Adrenal gland (tissue), 5 donors: ENCODE data around the gene CMTM4.

Source experiments
- CTCF ChIP-seq, 6 experiments: fragments of 450-650 bp in 4 of 6; fragments of 200-600 bp in 2 of 6; sonication (generic) in 1 of 6; IDR thresholded peaks; 1 replicate in 5 of 6; 2 replicates in 1 of 6; pipeline versions ENCODE4 v1.5.1 to v1.8.0; 2016 to 2021; ENCODE audit warnings: antibody characterized with exemption in 6 of 6, mild to moderate bottlenecking in 2 of 6, moderate library complexity in 1 of 6
- POLR2A ChIP-seq, 2 donors: fragments of 450-650 bp; IDR thresholded peaks; one replicate each; pipeline ENCODE4 v1.6.1; 2017; ENCODE audit warnings: antibody characterized with exemption in 2 of 2, mild to moderate bottlenecking in 2 of 2, moderate library complexity in 1 of 2
- donor health status: DM: no; HTN: no; CAD: no.

GRCh38 chr16:66620429-66620795 lies 76.1 kb downstream of the CMTM4 start:
- TF ChIP-seq POLR2A (IDR thresholded peaks at IDR 0.05), result no peak
- TF ChIP-seq CTCF (IDR thresholded peaks at IDR 0.05), result no peak
